GM21723 (cell line): Measurements from ENCODE around the gene GPAT2.
A peak's percentile ranks its signal among the peaks of the same experiment; 100 is the strongest.
"Not testable (repeated sequence)": the region's sequence is repeated elsewhere in the genome, so short reads cannot be mapped to it uniquely, and the experiment has no call there.

Experiments
- ATAC-seq: cut with Tn5 transposase; IDR thresholded peaks from one replicate; pipeline ENCODE4 v1.9.1; 2021; ENCODE audit warnings: mild to moderate bottlenecking, moderate library complexity; ENCODE audit not compliant: unreplicated experiment

The GPAT2 gene

GRCh38 chr2:96024336-96025193 lies 10.2 kb downstream of the GPAT2 start:
- no peak for ATAC-seq

GRCh38 chr2:96023701-96024100 lies 11.0 kb downstream of the GPAT2 start:
- not testable (repeated sequence) for ATAC-seq

- peak; percentile 78 for ATAC-seq
Measured at GRCh38 chr2:96022701-96023447, 11.8 kb downstream of the GPAT2 start.

GRCh38 chr2:96022126-96022525 lies 12.6 kb downstream of the GPAT2 start:
- ATAC-seq: not testable (repeated sequence)

GRCh38 chr2:96021142-96021541 lies 13.6 kb downstream of the GPAT2 start:
- not testable (repeated sequence) for ATAC-seq

GRCh38 chr2:96019909-96020590 lies 14.7 kb downstream of the GPAT2 start:
- not testable (repeated sequence) for ATAC-seq

- not testable (repeated sequence) for ATAC-seq
Measured at GRCh38 chr2:96016321-96016720, 18.4 kb downstream of the GPAT2 start.

- not testable (repeated sequence) for ATAC-seq
Measured at GRCh38 chr2:96012792-96013264, 21.9 kb downstream of the GPAT2 start.

- ATAC-seq: not testable (repeated sequence)
Measured at GRCh38 chr2:96012086-96012791, 22.5 kb downstream of the GPAT2 start.

- peak; percentile 23 for ATAC-seq
Measured at GRCh38 chr2:96011129-96011455, 23.6 kb downstream of the GPAT2 start.

- ATAC-seq: peak; percentile 99
Measured at GRCh38 chr2:96010320-96011128, 24.2 kb downstream of the GPAT2 start.

GRCh38 chr2:96009833-96010232 lies 24.9 kb downstream of the GPAT2 start:
- ATAC-seq: peak; percentile 6

GRCh38 chr2:96008051-96008450 lies 26.7 kb downstream of the GPAT2 start:
- ATAC-seq: not testable (repeated sequence)

- not testable (repeated sequence) for ATAC-seq
Measured at GRCh38 chr2:96006248-96006647, 28.5 kb downstream of the GPAT2 start.

GRCh38 chr2:95992520-95993272 lies 42.0 kb downstream of the GPAT2 start:
- peak; percentile 71 for ATAC-seq

GRCh38 chr2:95992102-95992501 lies 42.6 kb downstream of the GPAT2 start:
- peak; percentile 46 for ATAC-seq

- ATAC-seq: peak; percentile 95
Measured at GRCh38 chr2:95991351-95992094, 43.2 kb downstream of the GPAT2 start, which contains the start of gene ANKRD36C. TSS of gene ANKRD36C (minus strand) at chr2:95991824. CDS start at chr2:95991708, 116 bp downstream.

- ATAC-seq: not testable (repeated sequence)
Measured at GRCh38 chr2:95990884-95991283, 43.8 kb downstream of the GPAT2 start.
